ENCODE results near the gene SLC2A9. TPM values are rescaled to one million over a fixed set of nuclear protein-coding genes. Genes with fewer than 3 reads are reported as not detected.

Gene SLC2A9
- total RNA-seq, 1 experiment from 2014 or later: 1.8 TPM

DNA sequence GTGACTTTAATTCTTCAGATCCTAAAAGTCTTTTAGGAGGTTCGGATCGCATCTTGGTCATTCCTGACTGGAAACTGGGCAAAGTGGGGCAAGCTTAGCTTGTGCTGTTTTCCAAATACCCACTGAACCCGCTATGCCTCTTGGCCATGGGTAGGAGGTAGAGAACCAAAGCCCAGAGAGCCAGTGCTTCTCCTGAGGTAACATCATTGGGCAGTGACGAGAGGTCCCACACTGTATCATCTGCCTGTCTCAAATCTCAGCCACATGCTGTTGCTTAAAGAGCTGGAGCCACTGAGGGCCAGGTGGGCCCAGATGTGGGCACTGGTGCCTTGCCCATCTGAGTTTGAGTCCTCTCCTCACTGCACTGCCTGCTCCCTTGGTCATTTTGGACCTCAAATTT, 68.2 kb downstream of the SLC2A9 start:
- Mint-ChIP-seq H3K9me3 (ENCODE audit: low read depth, unreplicated experiment) (peaks cover 2% of the 10 kb centered on the region), H3K4me1 (ENCODE audit: low read depth, unreplicated experiment) (no peaks in the 10 kb centered on the region), H3K27me3 (ENCODE audit: unreplicated experiment) (peaks cover 15% of the 10 kb centered on the region), H3K36me3 (ENCODE audit: insufficient read depth, unreplicated experiment) (no peaks in the 10 kb centered on the region), H3K27ac (ENCODE audit: unreplicated experiment) (no peak overlapping the region), H3K4me3 (ENCODE audit: low read depth, unreplicated experiment) (no peak overlapping the region)
- TF ChIP-seq, protein P1, sequence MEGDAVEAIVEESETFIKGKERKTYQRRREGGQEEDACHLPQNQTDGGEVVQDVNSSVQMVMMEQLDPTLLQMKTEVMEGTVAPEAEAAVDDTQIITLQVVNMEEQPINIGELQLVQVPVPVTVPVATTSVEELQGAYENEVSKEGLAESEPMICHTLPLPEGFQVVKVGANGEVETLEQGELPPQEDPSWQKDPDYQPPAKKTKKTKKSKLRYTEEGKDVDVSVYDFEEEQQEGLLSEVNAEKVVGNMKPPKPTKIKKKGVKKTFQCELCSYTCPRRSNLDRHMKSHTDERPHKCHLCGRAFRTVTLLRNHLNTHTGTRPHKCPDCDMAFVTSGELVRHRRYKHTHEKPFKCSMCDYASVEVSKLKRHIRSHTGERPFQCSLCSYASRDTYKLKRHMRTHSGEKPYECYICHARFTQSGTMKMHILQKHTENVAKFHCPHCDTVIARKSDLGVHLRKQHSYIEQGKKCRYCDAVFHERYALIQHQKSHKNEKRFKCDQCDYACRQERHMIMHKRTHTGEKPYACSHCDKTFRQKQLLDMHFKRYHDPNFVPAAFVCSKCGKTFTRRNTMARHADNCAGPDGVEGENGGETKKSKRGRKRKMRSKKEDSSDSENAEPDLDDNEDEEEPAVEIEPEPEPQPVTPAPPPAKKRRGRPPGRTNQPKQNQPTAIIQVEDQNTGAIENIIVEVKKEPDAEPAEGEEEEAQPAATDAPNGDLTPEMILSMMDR (IDR thresholded peaks at IDR 0.05; ENCODE audit: unreplicated experiment): no peak
- intact Hi-C loops (cut with micrococcal nuclease; ENCODE audit: unreplicated experiment): no loop called here
- no peak for DNase-seq
- no TSS peak for BruUV-seq (replicated peaks)
- CTCF ChIA-PET: no interaction called here

DNA sequence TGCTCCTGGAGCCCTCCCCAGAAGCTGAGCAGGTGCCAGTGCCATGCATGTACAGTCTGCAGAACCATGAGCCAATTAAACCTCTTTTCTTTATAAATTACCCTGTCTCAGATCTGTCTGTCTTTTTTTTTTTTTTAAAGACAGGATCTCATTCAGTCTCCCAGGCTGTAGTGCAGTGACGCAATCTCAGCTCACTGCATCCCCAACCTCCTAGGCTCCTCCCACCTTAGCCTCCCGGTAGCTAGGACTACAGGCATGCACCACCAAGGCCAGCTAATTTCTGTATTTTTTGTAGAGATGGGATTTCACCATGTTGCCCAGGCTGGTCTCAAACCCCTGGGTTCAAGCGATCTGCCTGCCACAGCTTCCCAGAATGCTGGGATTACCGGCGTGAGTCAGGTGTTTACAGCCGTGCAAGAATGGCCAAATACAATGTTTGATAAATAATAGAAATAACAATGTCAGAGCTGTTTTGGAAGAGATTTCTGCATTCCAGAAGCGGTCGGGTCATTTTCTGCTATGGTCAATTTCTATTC, 68.8 kb downstream of the SLC2A9 start:
- H3K4me1 Mint-ChIP-seq (ENCODE audit: low read depth, unreplicated experiment): no peaks in the 10 kb centered on the region
- H3K36me3 Mint-ChIP-seq (ENCODE audit: insufficient read depth, unreplicated experiment): no peaks in the 10 kb centered on the region
- intact Hi-C loops (cut with micrococcal nuclease; ENCODE audit: unreplicated experiment): no loop called here
- H3K27me3 Mint-ChIP-seq (ENCODE audit: unreplicated experiment): peaks cover 18% of the 10 kb centered on the region
- H3K9me3 Mint-ChIP-seq (ENCODE audit: low read depth, unreplicated experiment): peaks cover 2% of the 10 kb centered on the region
- CTCF ChIA-PET: interaction anchor here (0.7 kb wide), 1 partner anchor 61 kb away, joined by 3 read pairs; no protein-coding TSS in a partner anchor
- BruUV-seq (replicated peaks): no TSS peak
- H3K27ac Mint-ChIP-seq (ENCODE audit: unreplicated experiment): no peak overlapping the region
- DNase-seq: no peak
- TF ChIP-seq, protein P1 (IDR thresholded peaks at IDR 0.05; ENCODE audit: unreplicated experiment): no peak
- no peak overlapping the region for H3K4me3 Mint-ChIP-seq (ENCODE audit: low read depth, unreplicated experiment)

DNA sequence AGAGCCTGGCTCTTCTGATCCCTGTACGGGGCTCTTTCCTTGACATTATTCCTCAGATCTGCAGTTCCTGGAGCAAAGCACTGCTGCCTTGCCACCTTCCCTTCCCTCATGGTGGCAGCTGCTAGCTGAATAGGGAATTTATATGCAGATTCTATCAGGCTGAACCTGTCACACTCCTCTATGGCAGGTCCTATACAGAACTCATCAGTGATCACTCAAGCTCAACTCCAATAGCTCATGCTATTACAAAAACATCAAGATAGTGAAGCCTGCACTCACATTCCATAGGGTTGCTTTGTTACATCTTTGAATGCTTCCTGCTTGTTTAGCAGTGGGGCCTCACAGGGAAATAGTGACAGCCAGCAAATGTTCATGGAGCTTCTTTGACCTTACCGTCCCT, 71.7 kb downstream of the SLC2A9 start:
- intact Hi-C loops (cut with micrococcal nuclease; ENCODE audit: unreplicated experiment): no loop called here
- DNase-seq: no peak
- TF ChIP-seq, protein P1 (IDR thresholded peaks at IDR 0.05; ENCODE audit: unreplicated experiment): no peak
- no TSS peak for BruUV-seq (replicated peaks)
- Mint-ChIP-seq H3K27me3 (ENCODE audit: unreplicated experiment) (peaks cover 22% of the 10 kb centered on the region), H3K9me3 (ENCODE audit: low read depth, unreplicated experiment) (no peaks in the 10 kb centered on the region), H3K4me1 (ENCODE audit: low read depth, unreplicated experiment) (no peaks in the 10 kb centered on the region), H3K36me3 (ENCODE audit: insufficient read depth, unreplicated experiment) (no peaks in the 10 kb centered on the region), H3K27ac (ENCODE audit: unreplicated experiment) (no peak overlapping the region), H3K4me3 (ENCODE audit: low read depth, unreplicated experiment) (no peak overlapping the region)
- CTCF ChIA-PET: no interaction called here

DNA sequence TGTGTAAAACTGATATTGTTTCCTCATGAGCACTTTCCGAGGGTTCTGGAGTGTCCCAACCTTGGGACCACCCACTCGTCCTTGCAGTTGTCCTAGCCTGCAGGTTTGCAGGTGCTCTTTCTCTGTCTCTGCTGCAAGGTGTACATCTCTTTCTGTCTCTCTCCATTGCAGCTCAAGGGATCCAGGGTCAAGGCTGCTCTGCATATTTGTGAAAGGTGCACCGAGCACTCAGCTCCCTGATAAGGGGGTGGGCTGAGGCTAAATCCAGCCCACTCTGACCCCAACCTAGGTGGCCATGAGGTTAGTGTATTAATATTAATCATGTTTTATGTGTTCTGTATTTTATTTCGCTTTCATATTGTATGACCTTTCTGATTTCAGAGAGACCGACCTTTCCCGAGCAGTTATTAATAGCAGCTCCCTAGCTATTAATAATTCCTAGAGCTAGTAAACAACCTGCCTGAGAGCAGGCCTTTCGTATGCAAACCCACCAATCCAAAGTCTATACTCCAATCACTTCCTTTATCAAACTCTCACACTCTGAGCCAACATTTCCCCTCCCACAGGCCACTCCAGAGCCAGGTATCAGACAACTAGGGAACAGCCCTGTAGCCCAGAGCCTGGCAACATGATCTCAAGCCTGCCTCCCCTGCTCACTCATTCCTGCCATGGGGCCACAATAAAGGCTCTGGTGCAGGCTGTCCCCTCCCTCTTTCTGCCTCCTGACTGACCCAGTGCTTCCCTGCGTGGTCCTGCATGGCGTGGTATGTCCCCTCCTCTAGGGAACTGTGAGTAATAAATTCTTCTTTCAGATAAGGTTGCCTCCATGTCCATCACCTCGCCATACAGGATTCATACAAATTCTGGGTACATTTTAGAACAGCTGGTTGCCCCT, 73.9 kb downstream of the SLC2A9 start:
- Mint-ChIP-seq H3K27me3 (ENCODE audit: unreplicated experiment) (peaks cover 30% of the 10 kb centered on the region), H3K4me3 (ENCODE audit: low read depth, unreplicated experiment) (no peak overlapping the region), H3K9me3 (ENCODE audit: low read depth, unreplicated experiment) (no peaks in the 10 kb centered on the region), H3K36me3 (ENCODE audit: insufficient read depth, unreplicated experiment) (no peaks in the 10 kb centered on the region), H3K4me1 (ENCODE audit: low read depth, unreplicated experiment) (no peaks in the 10 kb centered on the region), H3K27ac (ENCODE audit: unreplicated experiment) (no peak overlapping the region)
- CTCF ChIA-PET: interaction anchor here (0.9 kb wide), 1 partner anchor 20 kb away, joined by 3 read pairs; no protein-coding TSS in a partner anchor
- TF ChIP-seq, protein P1 (IDR thresholded peaks at IDR 0.05; ENCODE audit: unreplicated experiment): no peak
- DNase-seq: no peak
- intact Hi-C loops (cut with micrococcal nuclease; ENCODE audit: unreplicated experiment): no loop called here
- no TSS peak for BruUV-seq (replicated peaks)

All from Calu3 (cell line).